GM18505 (cell line): ENCODE results near the gene PRUNE1.
A peak's percentile ranks its signal among the peaks of the same experiment; 100 is the strongest.

Experiments used
- ATAC-seq: cut with Tn5 transposase; IDR thresholded peaks from one replicate; pipeline ENCODE4 v1.9.1; 2021; ENCODE audit not compliant: unreplicated experiment
- POLR2A ChIP-seq: IDR thresholded peaks from 4 replicates; pipeline ENCODE4 v1.6.1; 2011; ENCODE audit warnings: borderline replicate concordance; ENCODE audit not compliant: insufficient read depth, insufficient read length; ENCODE audit errors: extremely low read depth

The PRUNE1 gene

GRCh38 chr1:151035167-151035566, 26.9 kb downstream of the PRUNE1 start:
- ATAC-seq = no peak
- TF ChIP-seq POLR2A = no peak

GRCh38 chr1:151036356-151036755, 28.1 kb downstream of the PRUNE1 start, which contains the start of gene BNIPL:
Gene BNIPL, plus strand, starts transcription at chr1:151036586. Its CDS starts 140 bp downstream, at chr1:151036726.
- ATAC-seq = no peak
- TF ChIP-seq POLR2A = no peak

- ATAC-seq = no peak
- TF ChIP-seq POLR2A = no peak
These were observed 28.8 kb downstream of the PRUNE1 start for GRCh38 chr1:151037032-151037431.

- ATAC-seq = no peak
- TF ChIP-seq POLR2A = no peak
These were observed 31.3 kb downstream of the PRUNE1 start for GRCh38 chr1:151039521-151039920.

- ATAC-seq = no peak
- no peak for TF ChIP-seq POLR2A
These were observed 34.9 kb downstream of the PRUNE1 start for GRCh38 chr1:151043163-151043562.

- TF ChIP-seq POLR2A = peak; percentile 46
- peak; percentile 29 for ATAC-seq
These were observed 39.3 kb downstream of the PRUNE1 start, which contains the start of gene C1orf56 for GRCh38 chr1:151047591-151047924. Gene C1orf56, plus strand, starts transcription at chr1:151047751. Its CDS starts 97 bp downstream, at chr1:151047848.

GRCh38 chr1:151047925-151048644, 39.8 kb downstream of the PRUNE1 start:
- no peak for TF ChIP-seq POLR2A
- ATAC-seq = peak; percentile 54

- no peak for ATAC-seq
- TF ChIP-seq POLR2A = no peak
These were observed 40.4 kb downstream of the PRUNE1 start for GRCh38 chr1:151048645-151049032.

GRCh38 chr1:151049458-151049857, 41.2 kb downstream of the PRUNE1 start:
- TF ChIP-seq POLR2A = no peak
- no peak for ATAC-seq

- no peak for TF ChIP-seq POLR2A
- no peak for ATAC-seq
These were observed 41.9 kb downstream of the PRUNE1 start for GRCh38 chr1:151050051-151050688.

GRCh38 chr1:151051356-151052009, 43.2 kb downstream of the PRUNE1 start:
- peak; percentile 13 for TF ChIP-seq POLR2A
- no peak for ATAC-seq

- ATAC-seq = no peak
- no peak for TF ChIP-seq POLR2A
These were observed 46.8 kb downstream of the PRUNE1 start for GRCh38 chr1:151054971-151055547.

GRCh38 chr1:151055581-151055980, 47.3 kb downstream of the PRUNE1 start:
- ATAC-seq = no peak
- TF ChIP-seq POLR2A = no peak
